OCI-LY1 (cell line): ENCODE results near the gene NOX5.

ENCODE experiments used
- EZH2 ChIP-seq: fragments of 200-600 bp; sonication (generic), shearing (Covaris generic); IDR thresholded peaks from 2 replicates; pipeline ENCODE4 v1.8.0; 2017; ENCODE audit warnings: borderline replicate concordance, mixed run types, mild to moderate bottlenecking, antibody characterized with exemption, low read length, moderate library complexity, mixed read lengths
- TF ChIP-seq, protein P1 (sequence below): fragments of 200-600 bp; sonication (generic), shearing (Covaris generic); IDR thresholded peaks from 2 replicates; pipeline ENCODE4 v1.5.1; 2017; ENCODE audit warnings: mild to moderate bottlenecking, antibody characterized with exemption, low read length, moderate library complexity, mixed read lengths

GRCh38 chr15:68997930-68998777, 16.3 kb upstream of the NOX5 start:
- no peak for TF ChIP-seq EZH2
- TF ChIP-seq, protein P1, sequence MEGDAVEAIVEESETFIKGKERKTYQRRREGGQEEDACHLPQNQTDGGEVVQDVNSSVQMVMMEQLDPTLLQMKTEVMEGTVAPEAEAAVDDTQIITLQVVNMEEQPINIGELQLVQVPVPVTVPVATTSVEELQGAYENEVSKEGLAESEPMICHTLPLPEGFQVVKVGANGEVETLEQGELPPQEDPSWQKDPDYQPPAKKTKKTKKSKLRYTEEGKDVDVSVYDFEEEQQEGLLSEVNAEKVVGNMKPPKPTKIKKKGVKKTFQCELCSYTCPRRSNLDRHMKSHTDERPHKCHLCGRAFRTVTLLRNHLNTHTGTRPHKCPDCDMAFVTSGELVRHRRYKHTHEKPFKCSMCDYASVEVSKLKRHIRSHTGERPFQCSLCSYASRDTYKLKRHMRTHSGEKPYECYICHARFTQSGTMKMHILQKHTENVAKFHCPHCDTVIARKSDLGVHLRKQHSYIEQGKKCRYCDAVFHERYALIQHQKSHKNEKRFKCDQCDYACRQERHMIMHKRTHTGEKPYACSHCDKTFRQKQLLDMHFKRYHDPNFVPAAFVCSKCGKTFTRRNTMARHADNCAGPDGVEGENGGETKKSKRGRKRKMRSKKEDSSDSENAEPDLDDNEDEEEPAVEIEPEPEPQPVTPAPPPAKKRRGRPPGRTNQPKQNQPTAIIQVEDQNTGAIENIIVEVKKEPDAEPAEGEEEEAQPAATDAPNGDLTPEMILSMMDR, result no peak
